AG09309 (cell line): Measurements from ENCODE around the gene ARHGEF33.

Experiments
- DNase-seq: peaks from one replicate; pipeline ENCODE4 v3.0.0-alpha.2; 2010; ENCODE audit warnings: low read depth
- H3K4me3 ChIP-seq: 2 replicates; pipeline ENCODE4 v1.5.1; 2011; ENCODE audit warnings: mild to moderate bottlenecking, low read depth, low read length, moderate library complexity; ENCODE audit not compliant: control insufficient read depth
- TF ChIP-seq, protein P1 (sequence below): IDR thresholded peaks from 2 replicates; pipeline ENCODE4 v1.5.1; 2011; ENCODE audit warnings: mild to moderate bottlenecking, low read depth, low read length, inconsistent platforms; ENCODE audit not compliant: insufficient read depth, control insufficient read depth; ENCODE audit errors: missing control alignments

The ARHGEF33 gene

DNA sequence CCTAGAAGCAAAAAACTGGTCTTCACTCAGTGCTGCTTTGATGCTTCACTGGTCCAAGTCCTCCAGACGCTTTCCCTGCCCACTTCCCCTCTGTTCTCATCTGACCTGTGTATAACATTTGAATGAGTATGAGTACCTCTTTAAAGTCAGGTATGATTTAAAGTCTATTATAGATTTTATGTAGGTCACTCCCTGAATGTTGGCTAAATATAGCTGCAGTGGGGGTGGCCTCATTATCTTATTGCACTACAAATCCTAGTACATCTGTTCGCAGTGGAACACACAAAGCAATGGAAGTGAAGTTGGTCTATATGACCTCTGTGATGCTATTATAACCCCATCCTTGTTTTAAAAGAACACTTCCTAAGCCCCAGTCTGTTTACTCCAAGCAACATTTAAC, 33.2 kb downstream of the ARHGEF33 start:
- no peak for DNase-seq
- TF ChIP-seq, protein P1, sequence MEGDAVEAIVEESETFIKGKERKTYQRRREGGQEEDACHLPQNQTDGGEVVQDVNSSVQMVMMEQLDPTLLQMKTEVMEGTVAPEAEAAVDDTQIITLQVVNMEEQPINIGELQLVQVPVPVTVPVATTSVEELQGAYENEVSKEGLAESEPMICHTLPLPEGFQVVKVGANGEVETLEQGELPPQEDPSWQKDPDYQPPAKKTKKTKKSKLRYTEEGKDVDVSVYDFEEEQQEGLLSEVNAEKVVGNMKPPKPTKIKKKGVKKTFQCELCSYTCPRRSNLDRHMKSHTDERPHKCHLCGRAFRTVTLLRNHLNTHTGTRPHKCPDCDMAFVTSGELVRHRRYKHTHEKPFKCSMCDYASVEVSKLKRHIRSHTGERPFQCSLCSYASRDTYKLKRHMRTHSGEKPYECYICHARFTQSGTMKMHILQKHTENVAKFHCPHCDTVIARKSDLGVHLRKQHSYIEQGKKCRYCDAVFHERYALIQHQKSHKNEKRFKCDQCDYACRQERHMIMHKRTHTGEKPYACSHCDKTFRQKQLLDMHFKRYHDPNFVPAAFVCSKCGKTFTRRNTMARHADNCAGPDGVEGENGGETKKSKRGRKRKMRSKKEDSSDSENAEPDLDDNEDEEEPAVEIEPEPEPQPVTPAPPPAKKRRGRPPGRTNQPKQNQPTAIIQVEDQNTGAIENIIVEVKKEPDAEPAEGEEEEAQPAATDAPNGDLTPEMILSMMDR, result no peak
- no peak overlapping the region for H3K4me3 ChIP-seq

DNA sequence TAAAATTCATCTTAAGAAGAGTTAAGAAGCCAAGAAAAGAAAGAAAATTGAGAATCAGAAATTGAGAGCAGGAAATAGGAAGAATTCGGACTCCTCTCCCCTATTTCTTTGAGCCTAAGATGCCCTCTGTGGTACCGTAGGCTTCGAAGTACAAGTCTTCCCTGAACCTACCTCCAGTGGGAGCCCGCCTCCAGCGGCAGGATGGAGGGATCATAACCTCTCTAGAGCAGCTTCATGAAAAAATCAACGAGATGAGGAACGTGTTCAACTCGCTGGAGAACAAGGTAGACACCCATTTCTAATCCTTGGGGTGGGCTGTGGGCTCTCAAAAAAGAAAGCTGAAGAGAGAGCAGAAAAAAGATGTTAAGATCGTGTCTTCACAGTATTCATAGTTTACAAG, 36.3 kb downstream of the ARHGEF33 start:
- DNase-seq, result no peak
- H3K4me3 ChIP-seq, result no peak overlapping the region
- TF ChIP-seq, protein P1, result no peak

DNA sequence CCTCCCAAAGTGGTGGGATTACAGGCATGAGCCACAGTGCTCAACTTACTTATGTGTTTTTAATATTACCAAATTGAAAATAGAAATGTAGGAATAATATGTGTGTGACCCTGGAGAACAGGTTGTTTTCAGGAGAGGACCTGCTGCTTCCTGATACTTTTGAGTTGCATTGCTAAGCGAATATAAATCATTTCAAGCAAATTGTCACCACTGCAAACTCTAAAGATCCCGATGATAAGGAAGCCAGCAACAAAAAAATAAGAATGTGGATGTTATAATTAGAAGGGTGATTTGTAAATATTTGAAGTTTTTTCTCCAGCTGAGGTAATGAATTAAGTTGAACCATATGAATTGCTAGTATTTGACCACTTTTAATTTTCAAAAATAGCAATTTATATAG, 40.9 kb downstream of the ARHGEF33 start:
- TF ChIP-seq, protein P1, result no peak
- no peak overlapping the region for H3K4me3 ChIP-seq
- DNase-seq, result no peak

DNA sequence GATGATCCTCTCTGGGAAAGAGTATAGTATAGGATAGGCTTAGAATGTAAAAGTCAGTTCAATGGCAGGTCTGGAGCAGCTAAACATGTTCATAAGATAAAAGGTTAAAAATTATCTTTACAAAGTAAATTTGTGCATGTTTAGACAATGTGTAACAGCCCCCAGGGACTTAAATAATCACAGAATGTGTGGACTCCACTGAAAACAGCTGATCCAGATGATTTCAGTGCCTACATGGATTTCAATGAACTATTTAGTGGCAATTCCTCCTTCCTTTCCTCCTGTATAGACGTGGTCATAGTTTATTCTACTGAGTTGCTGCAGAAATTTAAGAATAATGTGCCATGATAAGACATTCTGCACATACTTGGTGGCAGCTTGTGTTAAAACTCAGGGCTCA, 42.9 kb downstream of the ARHGEF33 start:
- no peak for DNase-seq
- TF ChIP-seq, protein P1, result no peak
- no peak overlapping the region for H3K4me3 ChIP-seq

DNA sequence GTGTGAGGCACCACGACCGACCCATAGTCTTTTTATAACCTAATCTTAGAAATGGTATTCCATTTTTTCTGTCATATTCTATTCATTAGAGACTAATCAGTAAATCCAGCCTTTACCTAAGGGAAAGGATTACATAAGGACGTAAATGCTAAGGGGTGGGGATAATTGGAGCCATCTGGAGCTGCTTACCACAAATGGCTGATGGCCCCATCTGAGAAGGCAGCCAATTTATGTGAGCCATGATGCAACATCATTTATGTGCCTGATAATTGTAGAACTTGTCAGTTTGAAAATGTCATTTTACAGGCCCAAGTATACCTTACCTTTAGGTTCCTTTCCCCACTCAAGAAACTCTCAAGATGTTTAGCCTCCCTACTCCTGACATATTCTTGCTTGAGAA, 44.0 kb downstream of the ARHGEF33 start:
- DNase-seq, result peak; percentile 69
- TF ChIP-seq, protein P1, result no peak

DNA sequence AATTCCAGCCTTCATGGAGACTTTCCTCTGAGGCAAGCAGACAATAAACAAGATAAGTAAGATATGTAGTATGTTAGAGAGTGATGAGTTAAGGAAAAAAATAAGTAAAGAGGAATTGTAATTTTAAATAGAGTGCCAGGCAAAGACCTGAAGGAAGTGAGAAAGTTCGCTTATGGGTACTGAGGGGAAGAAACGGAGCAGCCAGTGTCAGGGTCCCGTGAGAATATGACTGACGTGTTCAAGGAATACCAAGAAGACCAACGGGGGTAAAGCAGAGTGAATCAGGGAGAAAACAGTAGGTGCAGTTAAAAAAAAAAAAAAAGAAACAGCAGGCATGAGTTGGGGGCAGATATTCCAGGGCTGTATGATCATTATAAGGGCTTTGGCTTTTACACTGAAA, 45.1 kb downstream of the ARHGEF33 start:
- TF ChIP-seq, protein P1, result no peak
- no peak overlapping the region for H3K4me3 ChIP-seq
- DNase-seq, result no peak

More for the DNA sequence above, 44.0 kb downstream of the ARHGEF33 start:
- no peak overlapping the region for H3K4me3 ChIP-seq
